NCI-H2081 (cell line): ENCODE measurements around the gene ADD1.

Experiments used
- DNase-seq, 2 experiments: peaks; one replicate each; lab custom pipeline; 2025; lab: John Stamatoyannopoulos, UW

ADD1 gene, protein sequence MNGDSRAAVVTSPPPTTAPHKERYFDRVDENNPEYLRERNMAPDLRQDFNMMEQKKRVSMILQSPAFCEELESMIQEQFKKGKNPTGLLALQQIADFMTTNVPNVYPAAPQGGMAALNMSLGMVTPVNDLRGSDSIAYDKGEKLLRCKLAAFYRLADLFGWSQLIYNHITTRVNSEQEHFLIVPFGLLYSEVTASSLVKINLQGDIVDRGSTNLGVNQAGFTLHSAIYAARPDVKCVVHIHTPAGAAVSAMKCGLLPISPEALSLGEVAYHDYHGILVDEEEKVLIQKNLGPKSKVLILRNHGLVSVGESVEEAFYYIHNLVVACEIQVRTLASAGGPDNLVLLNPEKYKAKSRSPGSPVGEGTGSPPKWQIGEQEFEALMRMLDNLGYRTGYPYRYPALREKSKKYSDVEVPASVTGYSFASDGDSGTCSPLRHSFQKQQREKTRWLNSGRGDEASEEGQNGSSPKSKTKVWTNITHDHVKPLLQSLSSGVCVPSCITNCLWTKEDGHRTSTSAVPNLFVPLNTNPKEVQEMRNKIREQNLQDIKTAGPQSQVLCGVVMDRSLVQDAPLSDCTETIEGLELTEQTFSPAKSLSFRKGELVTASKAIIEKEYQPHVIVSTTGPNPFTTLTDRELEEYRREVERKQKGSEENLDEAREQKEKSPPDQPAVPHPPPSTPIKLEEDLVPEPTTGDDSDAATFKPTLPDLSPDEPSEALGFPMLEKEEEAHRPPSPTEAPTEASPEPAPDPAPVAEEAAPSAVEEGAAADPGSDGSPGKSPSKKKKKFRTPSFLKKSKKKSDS

DNA sequence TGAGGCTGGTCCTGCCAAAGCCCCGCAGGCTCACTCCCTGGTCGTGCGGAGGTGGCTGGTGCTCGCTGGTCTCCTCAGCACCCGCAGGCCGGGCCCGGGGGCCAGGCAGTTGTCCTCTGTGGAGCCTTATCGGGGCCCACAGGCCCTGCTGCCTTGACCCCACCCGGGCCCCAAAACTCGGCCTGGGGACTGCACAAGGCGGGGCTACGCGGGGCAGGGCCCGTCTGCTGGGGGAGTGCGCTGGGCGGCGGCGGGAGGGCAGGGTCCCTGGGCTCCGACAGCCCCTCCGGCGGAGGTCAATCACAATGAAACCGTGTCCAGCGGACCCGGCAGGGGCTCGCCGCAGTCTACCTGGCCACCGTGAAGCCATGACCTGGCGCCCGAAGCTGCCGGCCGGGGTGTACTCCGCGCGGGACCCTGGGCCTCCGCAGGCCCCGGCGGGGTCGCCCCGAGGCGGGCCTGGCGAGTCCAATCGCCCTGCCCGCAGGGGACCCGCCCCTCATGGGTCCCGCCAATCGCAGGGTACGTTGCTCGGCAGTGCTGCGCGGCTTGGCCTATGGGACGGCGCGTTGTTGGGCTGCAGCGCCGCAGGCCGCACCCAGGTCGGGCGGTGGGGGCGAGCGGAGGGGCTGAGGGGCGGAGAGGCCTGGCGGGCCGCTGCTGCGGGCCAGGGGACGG, at the start of gene ADD1:
TSS of gene ADD1 (plus strand) at position 582 of the 678 bp plus-strand sequence. CDS start 32,072 bp downstream, outside the sequence.
- DNase-seq: peak; percentile 87 to 93

DNA sequence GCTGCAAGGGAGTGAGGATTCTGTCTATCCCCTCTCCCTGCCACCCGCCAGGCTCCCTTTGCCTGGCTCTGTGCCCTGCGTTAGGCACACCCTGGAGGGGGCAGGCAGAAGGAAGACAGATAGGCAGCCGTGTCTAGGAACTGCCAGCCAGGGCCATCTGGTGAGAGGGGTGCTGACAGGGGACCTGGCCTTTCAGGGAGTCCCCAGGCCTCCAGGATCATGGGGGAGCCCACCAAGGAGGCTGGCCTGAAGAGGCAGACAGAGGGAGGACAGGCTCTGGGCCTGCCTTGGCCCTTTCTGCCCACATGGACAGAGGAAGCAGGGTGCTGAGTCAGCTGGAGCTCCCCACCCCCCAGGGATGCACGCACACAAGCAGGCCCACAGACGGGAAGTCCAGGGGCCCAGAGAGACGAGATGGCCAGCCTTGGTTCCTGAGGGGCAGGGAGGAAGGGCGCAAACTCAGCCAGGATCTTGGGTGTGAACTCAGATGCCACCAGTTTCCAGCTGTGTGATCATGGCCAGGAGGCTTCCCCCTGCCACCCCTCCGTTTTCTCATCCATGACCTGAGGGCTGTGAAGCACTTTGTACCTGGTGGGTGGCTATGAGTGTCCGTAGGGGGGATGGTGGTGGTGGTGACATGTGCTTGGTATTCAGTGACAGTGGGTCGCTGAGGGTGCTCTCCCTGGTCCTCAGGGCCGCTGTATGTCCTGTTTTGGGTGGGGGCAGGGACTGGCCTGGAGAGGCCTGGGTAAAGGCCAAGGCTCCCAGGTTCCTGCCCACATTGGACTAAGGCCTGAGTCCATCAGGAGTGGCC, 49.0 kb upstream of the ADD1 start:
- DNase-seq: peak in 1 of 2 experiments; percentile 11

DNA sequence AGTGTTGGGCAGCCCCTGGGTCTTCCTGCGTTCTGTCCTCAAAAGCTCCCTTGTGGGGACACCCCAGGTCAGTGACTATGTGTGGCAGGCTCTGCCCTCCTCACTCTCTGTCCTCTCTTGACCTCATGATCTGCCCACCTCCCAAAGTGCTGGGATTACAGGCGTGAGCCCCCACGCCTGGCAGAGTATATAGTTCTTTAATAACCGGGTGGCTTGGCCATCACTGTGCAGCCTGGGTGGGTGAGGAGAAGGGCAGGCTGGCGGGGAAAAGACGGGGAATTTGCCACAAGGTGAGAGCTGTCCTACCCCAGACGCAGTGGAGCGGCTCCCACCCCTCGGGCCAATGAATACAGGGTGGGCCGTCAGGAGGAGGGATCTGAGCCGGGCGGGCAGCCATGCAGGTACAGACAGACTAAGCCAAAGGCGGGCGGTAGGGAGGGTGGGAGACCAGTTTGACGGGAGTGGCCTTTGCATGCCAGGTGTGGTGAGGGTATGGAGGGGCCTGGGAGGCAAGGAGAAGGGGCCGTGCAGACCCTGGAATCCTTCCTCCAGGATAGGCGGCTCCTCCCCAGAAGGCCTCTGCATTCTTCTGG, 48.2 kb upstream of the ADD1 start:
- no peak for DNase-seq

DNA sequence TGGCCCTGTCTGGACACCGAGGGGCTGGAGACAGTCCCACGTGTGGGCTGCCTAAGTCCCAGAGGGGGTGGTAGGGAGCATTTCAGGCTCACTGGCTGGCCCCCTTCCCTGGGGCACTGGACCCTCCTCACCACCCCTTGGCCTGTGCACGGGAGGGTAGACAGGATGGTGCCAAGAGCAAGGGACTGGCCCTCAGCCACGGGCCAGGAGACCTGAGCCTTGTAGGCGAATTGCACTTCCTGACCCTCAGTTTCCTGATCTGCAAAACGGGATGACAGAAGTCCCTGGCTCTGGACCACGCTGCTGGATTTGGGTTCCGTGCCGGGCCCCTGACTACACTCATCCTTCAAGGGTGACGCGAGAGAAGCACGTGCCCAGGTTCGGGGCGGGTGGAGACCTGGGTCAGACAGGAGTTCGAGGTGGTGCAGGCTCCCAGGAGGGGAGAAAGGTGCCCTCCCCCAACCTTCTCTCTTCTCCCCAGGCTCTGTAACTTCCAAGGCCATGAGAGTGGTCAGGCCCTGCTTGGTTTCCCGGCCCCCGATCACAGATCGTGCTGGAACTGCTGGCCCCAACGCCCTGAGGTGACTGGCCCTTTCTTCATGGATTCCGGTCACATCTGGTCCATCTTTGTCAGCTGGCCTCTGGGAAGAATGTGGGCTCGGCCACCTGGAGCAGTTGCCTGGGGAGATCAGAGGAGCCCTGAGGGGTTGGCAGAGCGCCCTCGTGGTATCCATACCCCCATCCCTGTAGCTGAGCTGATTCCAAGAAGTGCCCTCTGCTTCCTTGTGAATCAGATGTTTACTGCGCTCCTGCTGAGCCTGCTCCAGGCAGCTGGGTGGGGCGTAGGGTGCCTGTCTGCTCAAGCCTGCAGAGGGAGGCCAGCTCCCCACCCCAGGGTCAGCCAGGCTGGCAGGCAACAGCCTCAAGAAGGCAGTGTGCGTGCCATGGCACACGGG, 47.5 kb upstream of the ADD1 start:
- peak in 1 of 2 experiments; percentile 20 for DNase-seq

DNA sequence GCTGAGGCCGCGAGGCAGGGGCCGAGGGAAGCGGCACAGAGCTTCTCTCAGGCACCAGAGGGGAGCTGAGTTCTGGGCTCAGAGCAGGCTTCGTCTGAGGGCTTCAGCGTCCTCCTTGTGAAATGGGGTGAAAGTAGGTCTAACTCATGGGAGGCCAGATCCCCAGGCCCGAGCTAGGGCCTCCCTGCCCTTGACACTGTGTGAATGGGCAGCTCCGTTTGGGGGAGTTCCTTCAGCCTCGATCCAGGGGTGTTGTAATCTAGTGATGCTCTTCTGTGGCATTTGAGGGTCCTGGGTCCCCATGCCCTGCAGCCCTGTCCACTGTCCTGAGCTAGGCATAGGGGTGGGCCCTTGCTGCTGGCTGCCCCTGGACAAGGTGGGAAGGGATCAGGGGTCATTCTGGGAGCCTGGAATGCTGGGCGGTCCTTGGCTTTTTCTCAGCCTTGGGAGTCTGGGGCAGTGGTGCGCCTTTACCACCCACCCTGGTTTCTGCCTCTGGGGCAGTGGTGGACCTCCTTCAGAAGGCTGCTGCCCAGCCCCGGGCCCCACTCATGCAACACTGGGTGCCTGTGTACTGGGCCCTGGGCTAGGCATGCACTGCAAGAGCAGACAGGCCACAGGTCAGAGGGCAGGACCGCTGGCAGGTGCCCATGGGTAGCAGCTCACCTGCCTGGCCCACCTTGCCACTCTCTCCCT, 46.6 kb upstream of the ADD1 start:
- DNase-seq: no peak

DNA sequence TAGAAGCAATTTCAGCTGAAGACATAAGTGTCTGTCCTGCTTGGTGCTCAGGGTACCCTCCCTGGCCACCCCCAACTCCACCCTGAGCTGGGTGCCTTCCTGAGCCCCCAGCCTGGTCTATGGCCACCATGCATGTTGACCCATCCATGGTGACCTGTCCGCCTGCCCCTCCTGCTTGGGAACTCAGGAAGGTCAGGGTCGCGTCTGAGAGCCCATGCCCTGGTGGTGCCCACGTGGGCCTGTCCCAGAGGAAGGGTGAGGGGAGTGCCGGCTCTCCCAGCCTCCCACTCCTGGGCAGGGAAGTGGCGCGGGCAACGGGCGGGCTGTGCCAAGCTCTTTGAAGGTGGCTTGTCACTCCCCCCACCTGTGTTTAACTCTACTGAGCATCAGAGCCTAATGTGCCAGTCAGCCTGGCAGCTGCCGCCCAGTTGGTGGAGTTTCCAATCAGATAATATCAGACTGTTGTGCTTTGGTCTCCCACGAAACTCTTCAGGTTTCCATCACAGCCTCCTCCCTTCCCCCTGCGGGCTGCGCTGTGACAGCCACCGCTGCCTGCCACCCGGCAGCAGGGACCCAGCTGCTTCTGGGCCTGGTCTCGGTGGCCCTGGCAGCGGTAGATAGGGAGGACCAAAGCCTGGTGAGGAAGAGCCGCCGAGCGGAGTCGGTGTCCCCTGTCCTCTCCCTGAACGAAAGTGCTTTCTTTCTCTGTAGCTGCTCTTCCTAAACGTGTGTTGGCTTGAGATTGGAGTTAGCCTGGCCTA, 45.9 kb upstream of the ADD1 start:
- DNase-seq: no peak

DNA sequence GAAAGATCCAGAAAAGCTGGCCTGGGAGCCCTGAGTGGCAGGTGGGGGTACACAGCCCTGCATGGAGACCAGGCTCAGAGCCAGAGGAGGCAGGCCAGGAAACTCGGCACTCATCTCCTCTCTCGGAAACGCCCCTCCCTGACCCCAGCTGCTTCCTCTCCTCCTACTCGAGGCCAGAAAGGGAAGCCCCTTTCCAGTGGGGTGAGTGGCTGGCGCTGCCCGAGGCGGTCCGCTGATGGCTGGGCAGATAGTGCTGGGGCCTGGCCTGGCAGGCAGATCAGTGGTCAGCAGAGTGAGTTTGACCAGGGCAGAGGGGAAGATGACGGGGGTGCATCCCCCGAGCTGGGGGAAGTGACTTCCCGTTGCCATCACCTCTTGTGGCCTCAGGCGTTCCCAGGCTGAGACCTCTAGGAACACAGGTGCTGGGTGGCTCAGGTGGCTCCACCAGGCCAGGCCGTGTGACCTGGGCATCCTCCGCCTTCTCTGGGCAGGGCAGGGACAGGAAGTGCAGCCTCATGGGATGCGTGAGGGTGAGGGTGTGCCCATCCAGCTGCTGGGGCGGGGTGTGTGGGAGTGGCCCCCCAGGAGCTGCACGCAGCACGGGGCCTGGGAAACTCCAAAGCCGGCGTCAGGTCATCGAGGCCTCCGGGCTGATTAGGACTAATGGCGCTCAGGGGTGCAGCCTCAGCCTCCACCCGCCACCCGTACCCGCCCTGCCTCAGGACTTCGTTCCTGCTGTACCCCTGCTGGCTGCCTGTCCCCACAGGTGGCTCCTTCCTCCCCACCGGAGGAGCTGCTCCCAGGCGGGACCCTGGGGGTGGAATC, 45.0 kb upstream of the ADD1 start:
- peak in 1 of 2 experiments; percentile 31 for DNase-seq

DNA sequence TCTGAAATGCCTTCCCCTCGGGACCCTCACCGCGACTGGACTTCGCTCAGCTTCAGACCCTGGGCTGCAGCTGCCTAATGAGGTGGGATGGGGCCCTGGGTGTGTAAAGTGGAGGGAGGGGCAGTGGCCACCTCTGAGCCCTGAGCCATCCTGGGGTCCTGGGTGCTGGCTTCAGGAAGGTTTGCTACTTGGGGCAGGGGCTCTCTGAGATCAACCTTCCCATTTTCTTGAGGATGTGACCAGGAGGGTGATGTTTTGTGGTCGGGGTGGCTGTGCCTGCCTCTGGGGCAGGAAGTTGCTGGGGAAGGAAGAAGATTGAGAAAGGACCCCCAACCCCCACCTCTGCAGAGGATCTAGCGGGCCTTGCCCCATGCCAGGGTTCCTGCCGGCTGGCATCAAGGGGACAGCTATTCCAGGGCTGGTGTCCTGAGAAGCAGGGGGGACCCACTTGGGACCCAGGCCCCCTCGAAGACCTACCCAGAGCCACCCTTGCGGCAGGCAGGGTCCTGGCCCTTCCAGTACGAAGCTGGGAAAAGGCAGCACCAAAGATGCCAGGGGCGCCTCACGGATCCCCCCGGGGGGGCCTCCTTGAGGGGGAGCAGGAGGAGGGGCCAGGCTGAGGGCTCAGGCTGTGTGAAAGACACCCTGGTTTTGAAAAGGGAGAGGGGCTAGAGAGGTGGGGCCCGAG, 44.3 kb upstream of the ADD1 start:
- no peak for DNase-seq

DNA sequence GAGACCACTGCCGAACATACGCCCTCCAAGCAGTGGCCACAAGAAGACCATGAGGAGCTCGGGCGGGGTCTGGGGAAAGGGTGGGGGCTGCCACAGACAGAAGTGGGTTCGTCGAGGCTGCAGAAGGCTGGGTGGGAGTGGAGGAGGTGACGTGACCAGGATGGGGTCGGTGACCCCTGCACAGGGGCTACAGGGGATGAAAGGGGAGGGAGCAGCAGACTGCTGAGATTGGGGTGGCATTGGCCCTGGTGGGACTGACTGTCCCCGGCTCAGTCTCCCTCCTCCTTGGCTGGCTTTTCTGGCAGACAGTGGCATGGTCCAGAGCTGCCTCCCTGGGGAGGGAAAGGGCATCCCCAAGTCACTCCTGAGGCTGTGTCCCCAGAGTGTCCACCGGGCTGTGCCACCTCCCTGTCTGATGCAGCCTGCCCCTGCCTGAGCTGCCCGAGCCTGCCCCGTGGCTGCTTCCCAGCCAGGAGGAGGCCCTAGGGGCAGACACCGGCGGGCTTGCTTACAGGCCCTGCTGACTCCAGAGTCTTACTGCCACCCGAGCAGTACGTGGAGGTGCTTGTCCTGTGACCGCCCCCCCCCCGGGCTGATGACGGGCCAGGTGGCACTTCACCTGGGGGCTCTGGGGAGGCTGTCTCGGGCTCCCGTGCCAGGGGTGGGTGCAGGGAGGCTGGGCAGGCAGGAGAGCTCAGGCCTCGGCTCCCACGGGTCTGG, 43.5 kb upstream of the ADD1 start:
- no peak for DNase-seq

DNA sequence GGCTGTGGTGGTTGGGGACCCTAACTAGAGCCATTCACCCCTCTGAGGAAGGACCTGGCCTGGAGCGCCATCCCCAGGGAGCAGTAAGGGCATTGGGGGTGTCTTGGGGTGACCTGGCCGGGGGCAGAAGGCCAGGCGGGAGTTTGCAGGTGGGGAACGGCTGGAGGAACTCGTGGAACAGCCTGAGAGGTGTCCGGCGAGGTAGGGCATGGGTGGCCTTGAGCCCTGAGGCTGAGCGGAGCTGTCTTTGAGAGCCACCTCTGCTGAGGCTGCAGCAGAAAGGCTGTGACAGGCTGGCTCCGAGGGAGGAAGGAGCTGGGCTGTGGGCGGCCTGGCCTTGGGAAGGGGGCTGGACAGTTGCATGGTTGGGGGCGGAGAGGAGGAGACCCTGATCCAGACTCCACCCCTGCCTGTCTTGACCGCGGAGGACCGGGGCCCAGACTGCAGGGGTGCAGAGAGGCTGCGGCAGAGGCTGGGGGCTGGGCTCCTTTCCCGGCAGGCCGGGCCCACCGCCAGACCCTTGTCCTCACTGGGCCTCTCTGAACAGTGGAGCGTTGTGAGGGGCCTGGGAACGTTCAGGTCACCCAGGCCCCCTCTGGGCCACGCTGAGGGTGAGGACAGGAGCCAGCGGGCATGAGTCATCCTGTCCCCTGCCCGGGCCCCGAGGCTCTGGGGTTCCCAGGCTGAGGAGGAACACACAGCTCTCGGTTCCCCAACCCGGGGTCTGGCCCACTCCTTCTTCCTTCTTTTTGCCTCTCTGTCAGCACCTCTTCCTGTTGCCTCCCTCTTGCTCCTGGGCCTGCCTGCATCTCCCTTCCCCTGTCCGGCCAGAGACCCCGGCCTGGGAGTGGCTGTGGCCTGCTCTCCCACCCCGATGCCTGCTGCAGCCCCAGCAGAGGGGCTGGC, 42.7 kb upstream of the ADD1 start:
- DNase-seq: no peak

DNA sequence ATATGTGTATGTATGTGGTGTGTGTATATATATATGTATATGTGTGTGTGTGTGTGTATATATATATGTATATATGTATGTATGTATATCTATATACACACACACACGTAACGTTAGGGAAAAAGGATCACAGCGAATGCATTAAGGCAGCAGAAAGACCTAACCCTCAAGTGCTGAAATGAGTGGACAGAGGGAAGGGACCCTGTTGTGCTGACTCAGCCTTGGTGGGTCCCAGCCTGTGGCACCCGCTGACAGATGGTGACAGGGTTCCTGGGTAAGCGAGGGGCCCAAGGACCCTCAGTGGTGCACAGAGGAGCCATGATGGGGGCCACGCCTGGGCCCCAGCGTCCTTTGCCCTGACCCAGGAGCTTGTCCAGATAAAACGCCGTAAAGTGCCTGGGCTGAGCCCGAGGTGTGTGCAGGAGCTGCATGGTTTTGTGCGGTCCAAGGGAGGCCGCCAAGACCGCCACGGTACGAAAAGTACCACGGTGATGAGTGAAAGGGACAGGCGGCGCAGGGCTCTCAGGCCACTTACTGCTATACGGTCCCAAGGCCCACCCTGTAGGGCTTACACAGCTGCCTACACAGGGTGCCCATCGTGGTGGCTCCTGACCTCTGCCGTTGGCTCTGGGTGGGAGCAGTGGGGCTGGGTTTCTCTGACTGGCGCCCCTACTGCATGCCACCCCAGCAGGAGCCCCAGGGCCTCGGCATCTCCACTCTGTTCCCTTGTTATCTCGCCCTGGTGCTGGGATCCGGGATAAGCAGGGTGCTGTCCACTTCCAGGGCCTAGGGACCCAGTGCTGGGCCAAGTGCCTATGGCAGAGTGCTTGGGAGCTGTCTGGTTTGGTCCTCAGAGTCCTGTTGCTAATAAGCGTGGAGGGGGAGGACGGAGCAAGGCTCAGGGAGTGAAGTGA, 40.8 kb upstream of the ADD1 start:
- no peak for DNase-seq

DNA sequence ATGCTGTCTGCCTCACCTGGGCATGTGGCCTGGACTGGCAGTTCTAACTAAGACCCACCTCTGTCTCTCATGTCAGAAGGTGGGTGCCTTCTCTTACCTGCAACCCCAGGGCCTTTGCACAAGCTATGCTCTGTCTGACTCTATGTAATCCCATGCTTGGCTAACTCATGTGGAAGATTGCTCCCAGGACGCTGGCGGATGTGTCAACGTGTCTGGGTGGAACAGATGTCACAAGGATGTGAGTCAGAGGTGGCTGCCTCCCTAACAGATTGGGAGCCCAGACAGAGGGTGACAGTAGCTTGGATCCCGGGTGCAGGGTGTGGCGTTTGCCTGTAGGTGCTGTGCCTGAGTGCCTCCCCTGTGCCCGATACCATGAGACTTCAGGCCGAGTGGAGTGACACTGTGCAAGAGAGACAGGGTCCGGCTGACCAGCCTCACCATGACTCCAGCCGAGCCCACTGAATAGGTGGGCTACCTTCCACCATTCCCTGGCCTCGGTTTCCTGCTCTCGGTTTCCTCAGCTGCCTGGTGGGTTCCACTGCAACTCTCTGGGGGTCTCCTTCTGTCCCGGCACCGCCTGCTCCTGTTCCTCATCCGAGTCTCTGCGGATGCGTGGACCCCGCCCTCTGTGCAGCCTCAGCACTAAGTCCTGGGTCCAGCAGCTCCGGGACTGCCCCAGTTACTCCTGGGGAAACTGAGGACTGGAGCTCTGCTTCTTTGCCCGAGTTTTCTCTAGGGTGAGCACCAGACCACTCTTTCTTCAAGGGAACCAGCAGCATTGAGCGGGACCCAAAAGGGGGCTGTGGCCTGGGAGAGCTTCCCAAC, 39.8 kb upstream of the ADD1 start:
- no peak for DNase-seq

DNA sequence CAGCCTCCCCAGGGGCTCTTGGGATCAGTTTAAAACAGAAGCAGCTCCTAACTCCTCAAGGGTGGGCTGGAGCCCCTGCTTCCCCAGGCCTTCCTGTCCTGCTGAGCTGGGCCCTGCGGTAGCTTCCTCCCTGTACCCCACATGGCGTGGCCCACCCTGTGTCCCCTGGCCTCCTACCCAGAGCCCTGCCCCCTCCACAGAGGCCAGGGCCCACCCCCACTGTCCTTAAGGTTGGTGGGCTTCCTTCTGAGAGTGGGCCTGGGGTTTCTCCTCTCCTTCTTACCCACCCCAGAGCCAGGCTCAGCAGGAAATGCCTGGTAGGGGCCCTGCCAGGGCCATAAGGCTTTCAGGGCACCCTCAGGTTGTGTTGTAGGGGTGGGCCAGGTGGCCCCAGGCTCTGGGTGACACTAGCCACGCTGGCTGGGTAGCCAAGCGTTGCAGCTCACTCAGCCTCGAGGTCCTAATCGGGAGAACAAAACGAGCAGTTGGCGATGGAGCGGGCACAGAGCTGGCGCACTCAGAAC, 39.1 kb upstream of the ADD1 start:
- DNase-seq: no peak
